NCI-H69 (cell line): Measurements from ENCODE around the gene FCN2.

Experiments used
- DNase-seq: peaks from one replicate; lab custom pipeline; 2025; lab: John Stamatoyannopoulos, UW

The FCN2 gene

GRCh38 chr9:134912126-134912840 is 31.7 kb downstream of the FCN2 start:
- no peak for DNase-seq

- no peak for DNase-seq
Measured at GRCh38 chr9:134913041-134913712, 32.6 kb downstream of the FCN2 start.

- no peak for DNase-seq
Measured at GRCh38 chr9:134913713-134914500, 33.3 kb downstream of the FCN2 start.

GRCh38 chr9:134914501-134914834 is 33.9 kb downstream of the FCN2 start:
- DNase-seq = no peak

GRCh38 chr9:134915046-134915985 is 34.7 kb downstream of the FCN2 start:
- no peak for DNase-seq

GRCh38 chr9:134916161-134916665 is 35.6 kb downstream of the FCN2 start:
- no peak for DNase-seq

GRCh38 chr9:134917431-134918373 is 37.1 kb downstream of the FCN2 start, which contains the start of gene FCN1:
FCN1 (minus strand) TSS chr9:134917912; CDS start chr9:134917871, 41 bp downstream.
- DNase-seq = no peak

- no peak for DNase-seq
Measured at GRCh38 chr9:134918646-134919045, 38.0 kb downstream of the FCN2 start.

GRCh38 chr9:134919303-134919702 is 38.7 kb downstream of the FCN2 start:
- no peak for DNase-seq

- no peak for DNase-seq
Measured at GRCh38 chr9:134922066-134922931, 41.7 kb downstream of the FCN2 start.

GRCh38 chr9:134922932-134923240 is 42.3 kb downstream of the FCN2 start:
- no peak for DNase-seq

- no peak for DNase-seq
Measured at GRCh38 chr9:134923466-134923865, 42.9 kb downstream of the FCN2 start.

GRCh38 chr9:134925011-134925511 is 44.5 kb downstream of the FCN2 start:
- DNase-seq = no peak

GRCh38 chr9:134928436-134929192 is 48.0 kb downstream of the FCN2 start:
- no peak for DNase-seq

- no peak for DNase-seq
Measured at GRCh38 chr9:134929193-134930158, 48.9 kb downstream of the FCN2 start.

GRCh38 chr9:134930398-134930797 is 49.8 kb downstream of the FCN2 start:
- DNase-seq = no peak

- no peak for DNase-seq
Measured at GRCh38 chr9:134932171-134932570, 51.6 kb downstream of the FCN2 start.
